TTC549 (cell line): Measurements from ENCODE around the gene KRTAP24-1.

ENCODE experiments used
- FAIRE-seq: peaks from 2 replicates; lab custom pipeline; 2012; peaks lifted over from hg19 to GRCh38; lab: Jason Lieb, UNC

KRTAP24-1 gene

GRCh38 chr21:30282850-30283249, at the start of gene KRTAP24-1:
KRTAP24-1 (minus strand) TSS chr21:30282950; CDS start chr21:30282932, 18 bp downstream.
- FAIRE-seq: no peak

- FAIRE-seq: no peak
Measured at GRCh38 chr21:30329203-30329875, 46.6 kb upstream of the KRTAP24-1 start.

DNA sequence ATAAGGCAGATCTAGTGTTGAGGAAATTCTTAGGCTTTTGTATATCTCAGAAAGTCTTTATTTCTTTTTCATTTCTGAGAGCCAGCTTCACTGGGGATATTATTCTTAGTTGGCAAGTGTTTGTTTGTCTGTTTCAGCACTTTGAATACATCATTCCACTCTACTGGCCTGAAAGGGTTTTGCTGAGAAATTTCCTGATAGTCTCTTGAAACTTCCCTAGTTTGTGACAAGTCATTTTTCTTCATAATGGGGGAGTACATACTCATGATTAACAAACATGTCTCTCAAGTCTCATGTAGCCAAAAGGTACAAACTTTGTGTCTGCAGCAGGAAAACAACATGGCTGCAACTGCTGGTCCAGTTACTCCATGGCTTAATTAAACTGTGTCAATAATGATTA, 43.6 kb upstream of the KRTAP24-1 start:
- no peak for FAIRE-seq

- FAIRE-seq: no peak
Measured at GRCh38 chr21:30320215-30320614, 37.5 kb upstream of the KRTAP24-1 start, which contains the start of gene KRTAP26-1. KRTAP26-1 (minus strand) TSS chr21:30320315; CDS start chr21:30320035, 280 bp downstream.

GRCh38 chr21:30315701-30316100, 33.0 kb upstream of the KRTAP24-1 start:
- no peak for FAIRE-seq

- no peak for FAIRE-seq
Measured at GRCh38 chr21:30306884-30307283, 24.1 kb upstream of the KRTAP24-1 start.

DNA sequence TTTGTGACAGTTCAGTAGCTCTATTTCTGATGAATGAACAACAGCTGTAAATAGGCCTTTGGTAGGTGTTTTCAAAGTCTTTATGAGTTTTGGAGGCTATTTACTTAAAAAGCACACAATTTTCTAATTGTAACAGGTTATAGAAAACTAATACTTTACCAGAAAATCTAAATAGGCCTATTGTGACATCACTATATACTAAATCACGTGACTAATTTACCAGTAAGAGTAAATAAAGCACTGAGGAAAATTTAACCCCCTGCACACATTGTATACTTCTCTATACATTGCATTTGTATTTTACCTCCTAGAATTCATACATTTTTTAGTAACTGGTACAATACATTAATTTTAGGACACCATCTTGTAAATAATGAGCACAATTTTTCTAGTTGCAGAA, 22.4 kb upstream of the KRTAP24-1 start:
- FAIRE-seq: no peak

DNA sequence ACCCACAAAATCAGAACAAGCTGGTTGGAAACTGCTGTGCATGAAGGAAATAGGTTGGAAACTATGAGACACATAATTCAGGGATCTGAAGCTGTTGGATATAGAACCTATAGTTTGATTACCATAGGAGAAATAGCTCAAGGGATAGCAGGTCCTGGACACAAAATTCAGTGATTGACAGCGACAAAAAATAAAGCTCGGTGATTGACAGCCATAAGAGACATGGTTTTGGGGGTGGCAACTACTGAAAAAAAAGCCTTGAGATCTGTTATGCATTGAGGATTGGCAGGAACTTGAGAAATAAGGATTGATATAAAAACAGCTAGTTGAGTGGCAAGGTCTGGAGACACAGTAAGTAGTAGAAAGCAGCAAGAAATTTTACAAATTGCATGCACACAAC, 6.5 kb upstream of the KRTAP24-1 start, which contains the start of gene KRTAP25-1:
Gene KRTAP25-1 (minus strand): TSS at position 300 of the 400 bp plus-strand sequence. CDS start 24 bp downstream, at position 276.
- FAIRE-seq: no peak

DNA sequence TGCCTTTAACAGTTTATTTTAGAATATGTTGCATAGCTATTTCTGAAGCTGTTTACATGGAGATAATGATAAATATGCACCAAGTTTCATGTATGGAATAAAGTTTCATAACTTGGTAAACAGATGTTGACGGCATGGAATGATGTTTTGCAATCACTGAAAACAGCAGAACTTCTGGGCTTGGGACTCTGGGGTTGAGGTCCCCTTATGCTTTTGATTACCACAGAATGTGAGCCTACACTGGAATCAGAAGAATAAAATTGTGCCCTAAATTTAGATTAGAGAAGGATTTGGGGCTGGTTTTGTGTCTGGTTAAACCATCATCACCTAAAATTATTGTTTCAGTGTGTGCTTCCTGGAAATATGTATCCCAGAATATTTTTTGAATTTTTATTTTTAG, 11.1 kb downstream of the KRTAP24-1 start:
- FAIRE-seq: no peak

DNA sequence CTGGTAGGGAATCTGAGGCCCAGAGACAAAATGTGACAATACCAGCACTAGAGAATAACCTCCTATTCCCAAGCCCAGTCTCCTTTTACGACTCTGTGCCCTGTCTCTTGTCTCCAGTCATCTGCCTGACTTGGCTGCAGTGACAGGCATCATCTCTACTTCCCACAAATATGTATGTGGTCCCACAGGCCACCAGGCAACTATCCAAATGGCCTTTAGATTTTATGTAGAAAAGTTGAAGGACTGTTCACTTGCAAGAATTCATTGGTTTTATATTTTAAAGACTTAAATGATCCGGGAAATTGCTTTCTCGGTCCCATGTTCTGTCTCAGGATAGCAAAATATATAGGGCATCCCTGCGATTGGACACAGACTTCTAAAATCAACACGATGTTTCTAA, 11.6 kb downstream of the KRTAP24-1 start:
- FAIRE-seq: no peak

GRCh38 chr21:30269803-30270530, 12.8 kb downstream of the KRTAP24-1 start:
- FAIRE-seq: no peak

GRCh38 chr21:30268608-30269197, 14.0 kb downstream of the KRTAP24-1 start:
- FAIRE-seq: no peak

DNA sequence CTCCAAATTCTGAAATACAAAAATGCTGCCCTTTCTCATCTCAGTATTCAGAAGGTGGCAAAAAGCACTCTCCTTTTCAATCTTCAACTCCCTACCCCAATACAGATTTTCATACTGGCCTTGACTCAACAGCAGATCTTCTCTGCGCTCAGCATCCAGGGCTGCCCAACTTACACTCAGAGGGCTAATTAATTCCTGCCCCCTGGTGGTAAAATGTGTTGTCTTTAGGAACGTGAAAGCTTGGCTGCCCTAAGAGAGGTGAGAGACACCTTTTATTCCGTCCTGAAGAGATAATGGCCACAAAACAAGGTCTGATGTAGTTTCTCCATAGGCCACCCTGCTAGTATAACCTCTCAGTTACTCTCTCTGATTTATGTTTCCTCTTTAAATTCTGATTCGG, 25.0 kb downstream of the KRTAP24-1 start:
- FAIRE-seq: no peak

- FAIRE-seq: no peak
Measured at GRCh38 chr21:30256100-30256499, 26.6 kb downstream of the KRTAP24-1 start.

DNA sequence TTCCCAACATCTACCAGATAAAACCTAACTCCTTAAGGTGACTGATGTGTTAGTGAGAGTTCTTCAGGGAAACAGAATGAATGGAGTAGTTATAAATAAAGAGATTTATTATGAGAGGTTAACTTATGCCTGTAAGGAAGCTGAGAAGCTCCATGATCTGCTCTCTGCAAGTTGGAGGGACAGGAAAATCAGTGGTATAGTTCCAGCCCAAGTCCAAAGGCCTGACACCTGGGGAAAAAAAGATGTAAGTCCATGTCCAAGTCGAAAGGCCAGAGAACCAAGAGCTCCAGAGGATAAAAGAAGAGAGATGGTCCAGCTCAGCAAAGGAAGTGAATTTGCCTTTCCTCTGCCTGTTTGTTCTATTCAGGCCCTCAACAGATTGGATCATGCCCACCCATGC, 27.1 kb downstream of the KRTAP24-1 start:
- no peak for FAIRE-seq

DNA sequence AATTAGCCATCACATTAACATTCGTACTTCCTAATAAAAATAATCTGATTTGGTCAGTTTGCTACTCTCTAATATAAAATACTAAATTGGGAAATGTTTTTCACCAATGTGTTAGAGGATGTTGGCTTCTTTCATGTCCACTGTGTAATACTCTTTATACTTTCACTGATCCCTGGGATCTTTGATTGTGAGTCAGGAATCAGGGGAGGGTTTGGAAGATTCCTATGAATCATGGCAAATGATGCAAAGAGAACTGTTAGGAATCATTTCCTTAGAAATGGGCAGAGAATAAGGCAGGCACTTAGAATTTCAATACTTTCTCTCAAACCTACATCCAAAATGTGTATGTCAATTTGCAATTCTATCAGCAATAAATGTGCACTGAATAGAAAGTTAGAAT, 31.0 kb downstream of the KRTAP24-1 start:
- no peak for FAIRE-seq

DNA sequence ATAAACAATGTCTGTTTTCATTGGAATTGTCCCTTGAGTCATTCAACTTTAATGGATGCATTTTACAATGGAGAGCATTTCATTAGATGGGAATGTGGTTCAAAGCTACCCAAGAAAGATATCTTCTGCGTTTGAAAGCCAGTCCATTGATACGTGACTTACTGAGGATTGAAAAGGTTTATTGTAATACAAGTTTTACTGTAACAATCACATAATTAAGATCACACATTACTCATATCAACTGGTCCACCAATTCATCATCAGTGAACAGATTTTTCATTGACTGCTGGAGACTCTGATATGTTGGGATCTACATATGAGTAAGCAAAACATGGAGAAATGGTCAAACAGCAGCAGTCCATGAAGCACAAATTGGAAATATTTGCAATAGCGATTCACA, 32.8 kb downstream of the KRTAP24-1 start:
- no peak for FAIRE-seq

DNA sequence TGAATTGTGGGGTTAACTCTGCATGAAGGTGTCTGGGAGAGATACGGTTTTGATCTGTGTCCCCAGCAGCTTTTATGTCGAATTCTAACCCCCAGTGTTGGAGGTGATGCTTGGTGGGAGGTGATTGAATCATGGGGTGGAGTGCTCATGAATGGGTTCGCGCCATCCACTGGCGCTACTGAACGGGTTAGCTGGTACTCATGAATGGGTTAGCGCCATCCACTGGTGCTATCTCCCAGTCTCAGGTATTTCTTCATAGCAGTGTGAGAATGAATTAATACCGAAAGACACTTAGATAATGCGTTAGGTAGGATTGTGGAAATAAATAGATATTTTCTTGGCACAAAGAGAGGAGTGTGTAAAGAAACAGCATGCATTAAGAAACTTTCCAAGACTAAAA, 33.9 kb downstream of the KRTAP24-1 start:
- FAIRE-seq: no peak

DNA sequence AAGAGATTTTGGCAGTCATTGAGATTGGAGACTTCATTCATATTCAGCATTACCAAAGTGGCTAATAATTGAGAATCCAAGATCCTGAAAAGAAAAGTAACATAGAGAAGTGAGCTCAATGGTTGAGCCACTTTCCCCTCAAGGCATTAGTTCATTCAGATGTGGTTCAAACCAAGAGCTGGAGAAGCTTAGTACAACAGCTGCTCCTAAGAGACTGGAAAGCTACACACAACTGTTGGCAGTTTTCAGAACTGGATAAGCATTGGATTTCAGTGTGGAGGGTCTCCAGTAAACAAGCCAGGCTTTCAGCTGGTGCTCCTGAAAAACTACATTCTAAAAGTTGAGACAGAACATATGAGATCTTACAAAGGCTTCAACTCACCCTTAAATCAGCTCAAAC, 37.7 kb downstream of the KRTAP24-1 start:
- no peak for FAIRE-seq

GRCh38 chr21:30243691-30244090, 39.1 kb downstream of the KRTAP24-1 start:
- no peak for FAIRE-seq

DNA sequence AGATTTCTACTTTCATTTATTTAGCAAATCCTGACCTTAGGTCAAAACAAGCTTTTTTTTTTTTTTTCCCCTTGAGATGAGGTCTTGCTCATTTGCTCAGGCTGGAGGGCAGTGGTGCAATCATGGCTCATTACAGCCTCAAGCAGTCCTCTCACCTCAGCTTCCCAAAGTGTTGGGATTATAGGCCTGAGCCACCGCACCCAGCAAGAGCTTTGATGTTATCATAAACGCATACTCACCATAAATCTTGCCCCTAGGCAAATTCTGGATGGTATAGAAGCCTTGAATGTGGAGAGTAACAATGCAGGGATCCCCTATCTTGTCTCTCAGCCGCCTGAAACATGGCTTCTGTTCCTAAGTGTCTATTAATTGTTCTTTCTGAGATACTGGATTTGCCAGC, 42.1 kb downstream of the KRTAP24-1 start:
- no peak for FAIRE-seq

- FAIRE-seq: no peak
Measured at GRCh38 chr21:30238168-30238567, 44.6 kb downstream of the KRTAP24-1 start.

DNA sequence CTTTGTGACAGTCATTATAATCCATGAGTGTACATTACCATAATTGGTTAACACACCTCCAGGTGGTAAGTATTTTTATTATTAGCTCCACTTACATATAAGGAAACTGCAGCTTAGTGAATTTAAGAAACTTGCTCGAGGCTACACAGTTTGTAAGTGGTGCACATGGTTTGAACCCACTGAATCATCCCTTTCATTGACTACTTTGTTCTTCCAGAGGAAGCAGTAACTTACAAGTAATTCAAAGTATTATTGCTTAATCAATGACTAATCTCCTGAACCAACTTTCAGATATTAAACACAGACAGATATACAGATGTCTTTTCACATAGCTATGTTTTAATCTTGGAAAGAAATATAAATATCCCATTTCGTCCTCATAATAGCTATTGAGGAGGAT, 48.1 kb downstream of the KRTAP24-1 start:
- FAIRE-seq: no peak
